SK-N-SH treated with all-trans-retinoic acid at 6 μM for 48 hours (cell line): ENCODE results near the gene MYO7A.

ENCODE experiments used
- ZC3H10 ChIP-seq: fragments of 250-450 bp; sonication (Bioruptor Pico); IDR thresholded peaks from 2 replicates; pipeline ENCODE4 v1.5.1; 2021; ENCODE audit warnings: mild to moderate bottlenecking, moderate library complexity
- TF ChIP-seq, protein P1 (sequence below): fragments of 250-450 bp; sonication (Bioruptor Pico); IDR thresholded peaks from 2 replicates; pipeline ENCODE4 v1.8.0; 2020; ENCODE audit warnings: mild to moderate bottlenecking, moderate library complexity, borderline replicate concordance

DNA sequence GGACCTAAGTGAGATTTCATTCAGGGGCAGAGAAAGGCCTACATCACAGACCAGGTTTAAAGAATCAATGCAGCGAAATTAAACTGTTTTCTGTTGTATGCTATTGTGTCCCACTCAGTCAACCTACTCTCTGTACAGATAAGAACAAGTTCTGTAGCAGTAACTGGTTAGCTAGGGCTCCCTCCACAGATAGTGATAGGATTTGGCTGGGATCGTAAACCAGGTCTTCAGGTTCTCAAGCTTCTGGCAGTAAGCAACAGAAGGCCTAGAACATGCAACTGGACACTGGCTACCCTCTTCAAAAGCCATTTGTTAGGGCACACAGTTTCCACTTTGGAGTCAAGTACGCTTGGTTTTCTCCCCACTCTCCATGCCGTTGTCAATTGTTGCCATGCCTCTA, 104.2 kb downstream of the MYO7A start:
- no peak for TF ChIP-seq ZC3H10 (CRISPR knock-in tag)
- TF ChIP-seq, protein P1, sequence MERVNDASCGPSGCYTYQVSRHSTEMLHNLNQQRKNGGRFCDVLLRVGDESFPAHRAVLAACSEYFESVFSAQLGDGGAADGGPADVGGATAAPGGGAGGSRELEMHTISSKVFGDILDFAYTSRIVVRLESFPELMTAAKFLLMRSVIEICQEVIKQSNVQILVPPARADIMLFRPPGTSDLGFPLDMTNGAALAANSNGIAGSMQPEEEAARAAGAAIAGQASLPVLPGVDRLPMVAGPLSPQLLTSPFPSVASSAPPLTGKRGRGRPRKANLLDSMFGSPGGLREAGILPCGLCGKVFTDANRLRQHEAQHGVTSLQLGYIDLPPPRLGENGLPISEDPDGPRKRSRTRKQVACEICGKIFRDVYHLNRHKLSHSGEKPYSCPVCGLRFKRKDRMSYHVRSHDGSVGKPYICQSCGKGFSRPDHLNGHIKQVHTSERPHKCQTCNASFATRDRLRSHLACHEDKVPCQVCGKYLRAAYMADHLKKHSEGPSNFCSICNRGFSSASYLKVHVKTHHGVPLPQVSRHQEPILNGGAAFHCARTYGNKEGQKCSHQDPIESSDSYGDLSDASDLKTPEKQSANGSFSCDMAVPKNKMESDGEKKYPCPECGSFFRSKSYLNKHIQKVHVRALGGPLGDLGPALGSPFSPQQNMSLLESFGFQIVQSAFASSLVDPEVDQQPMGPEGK (CRISPR knock-in tag): no peak
